Panc1 (cell line): ENCODE measurements around the gene LRIT1. TPM values are rescaled to one million over a fixed set of nuclear protein-coding genes. Genes with fewer than 3 reads are reported as not detected.

Experiments
- ATAC-seq: fragments of 200-7000 bp; cut with Tn5 transposase; 2 replicates; pipeline ENCODE4 v1.9.1; 2020; ENCODE audit warnings: mild to moderate bottlenecking, moderate library complexity
- BruUV-seq: library from RNA; stranded (reverse); fragments of 400-500 nt; replicated peaks from 2 replicates; lab custom pipeline; 2021; lab: Mats Ljungman, UMichigan
- CTCF ChIA-PET: fragments of 300-600 bp; sonication (Branson Sonifier 250); formaldehyde crosslinking; loops from one replicate; lab custom pipeline; 2022; ENCODE audit warnings: antibody characterized with exemption; lab: Charles Lee
- POLR2A ChIA-PET: fragments of 300-600 bp; sonication (Branson Sonifier 250); formaldehyde crosslinking; loops from one replicate; lab custom pipeline; 2022; ENCODE audit warnings: antibody characterized with exemption; lab: Charles Lee
- DNase-seq: peaks from one replicate; pipeline ENCODE4 v3.0.0-alpha.2; 2010; ENCODE audit warnings: low read depth, low spot score
- H3K27ac ChIP-seq: 2 replicates; pipeline ENCODE4 v1.5.1; 2011; ENCODE audit warnings: mild to moderate bottlenecking, low read length, inconsistent platforms
- H3K27me3 ChIP-seq: fragments of 200-500 bp; sonication (Bioruptor generic); 2 replicates; pipeline ENCODE4 v1.6.0; 2014; ENCODE audit warnings: low read length, inconsistent platforms; ENCODE audit not compliant: control insufficient read depth, insufficient read depth
- H3K36me3 ChIP-seq: fragments of 200-500 bp; sonication (Bioruptor generic); 2 replicates; pipeline ENCODE4 v1.5.1; 2014; ENCODE audit warnings: inconsistent platforms, mild to moderate bottlenecking, low read length, moderate library complexity; ENCODE audit not compliant: control insufficient read depth, insufficient read depth
- H3K4me1 ChIP-seq: 2 replicates; pipeline ENCODE4 v1.5.1; 2011; ENCODE audit warnings: inconsistent platforms, mild to moderate bottlenecking, low read length, moderate library complexity; ENCODE audit not compliant: control insufficient read depth, insufficient read depth
- H3K4me3 ChIP-seq, 2 experiments: 2 replicates each; pipeline ENCODE4 v1.5.1; 2011 to 2012; ENCODE audit warnings: low read depth in 2 of 2, low read length in 2 of 2, mild to moderate bottlenecking in 2 of 2, inconsistent platforms in 1 of 2, moderate library complexity in 1 of 2
- H3K9me3 ChIP-seq: fragments of 200-500 bp; sonication (Bioruptor generic); 2 replicates; pipeline ENCODE4 v1.5.1; 2014; ENCODE audit warnings: low read depth, mild to moderate bottlenecking, inconsistent platforms, low read length, moderate library complexity; ENCODE audit not compliant: control insufficient read depth, insufficient read depth
- POLR2AphosphoS5 ChIP-seq: IDR thresholded peaks from 2 replicates; pipeline ENCODE4 v1.6.1; 2012; ENCODE audit warnings: mild to moderate bottlenecking, low read depth, low read length, moderate library complexity
- SIN3A ChIP-seq: IDR thresholded peaks from 2 replicates; pipeline ENCODE4 v1.6.1; 2012; ENCODE audit warnings: low read depth, mild to moderate bottlenecking, low read length, moderate library complexity, borderline replicate concordance; ENCODE audit not compliant: insufficient read depth
- TCF7L2 ChIP-seq: IDR thresholded peaks from 2 replicates; pipeline ENCODE4 v1.6.1; 2011; ENCODE audit warnings: mild to moderate bottlenecking, low read depth, low read length, inconsistent platforms
- in situ Hi-C: cut with HindIII; loops from 2 replicates; pipeline ENCODE4 v1.10.0; 2016; ENCODE audit warnings: low sequenced_read_pairs, low pct_unique_long_range_greater_than_20kb
- intact Hi-C: fragments of 100-400 bp; cut with micrococcal nuclease; formaldehyde crosslinking; loops from one replicate; pipeline ENCODE4 v1.10.0; 2022; ENCODE audit not compliant: unreplicated experiment
- total RNA-seq: library from RNA; stranded (reverse); gene quantifications from one replicate; pipeline ENCODE4 v1.2.1, GENCODE V29; 2021; ENCODE audit not compliant: unreplicated experiment
- TF ChIP-seq, protein P1 (sequence below), 2 experiments: IDR thresholded peaks; 2 replicates each; pipeline ENCODE4 v1.6.1; 2011 to 2012; ENCODE audit warnings: low read depth in 2 of 2, control low read depth in 1 of 2, low read length in 1 of 2, mild to moderate bottlenecking in 1 of 2, moderate library complexity in 1 of 2; ENCODE audit not compliant: insufficient read depth in 1 of 2
- TF ChIP-seq, protein P2 (sequence below): fragments of 450-650 bp; IDR thresholded peaks from 2 replicates; pipeline ENCODE4 v1.5.1; 2017; ENCODE audit warnings: mild to moderate bottlenecking

LRIT1 gene
- total RNA-seq, 1 experiment from 2014 or later, result not detected

DNA sequence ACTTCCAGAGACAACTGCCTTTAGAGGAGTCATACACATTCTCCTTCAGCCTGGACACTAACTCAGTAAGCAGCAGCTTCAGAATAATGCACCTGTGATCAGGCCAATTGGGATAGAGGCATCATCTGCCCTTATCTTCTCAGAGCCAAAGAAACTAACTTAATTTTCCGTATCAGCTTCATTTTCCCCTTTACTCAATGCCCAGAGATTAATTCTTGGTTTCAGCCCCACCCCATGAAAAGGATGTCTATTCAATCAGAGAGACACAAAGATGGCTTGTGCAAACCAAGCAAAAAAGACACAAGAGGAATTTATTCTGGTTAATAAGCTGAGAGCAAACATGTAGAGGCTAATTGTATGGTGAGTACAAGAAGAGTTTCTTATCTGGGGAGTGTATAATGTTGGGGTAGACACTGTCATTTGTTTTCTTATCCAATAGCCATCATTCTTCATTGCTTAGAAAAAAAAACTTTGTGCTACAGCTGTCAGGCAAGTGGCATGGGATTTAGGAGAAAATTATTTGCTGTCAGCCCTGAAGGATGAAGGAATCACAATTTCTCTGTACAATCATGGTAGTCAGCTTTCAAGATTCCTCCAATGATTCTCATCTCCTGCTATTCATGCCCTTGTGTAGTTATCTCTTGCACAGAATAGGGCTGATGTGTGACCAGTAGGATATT, 48.3 kb upstream of the LRIT1 start:
- POLR2A ChIA-PET, result no interaction called here
- ATAC-seq, result no peak
- no TSS peak for BruUV-seq
- CTCF ChIA-PET, result no interaction called here
- Histone ChIP-seq H3K4me1 (no peaks in the 10 kb centered on the region), H3K27ac (no peak overlapping the region), H3K4me3 (no peak overlapping the region), H3K9me3 (no peaks in the 10 kb centered on the region), H3K36me3 (no peaks in the 10 kb centered on the region), H3K27me3 (peaks cover 11% of the 10 kb centered on the region)
- intact Hi-C loops (no loop called here), in situ Hi-C loops (no loop called here)
- no peak for DNase-seq
- TF ChIP-seq TCF7L2 (no peak), POLR2AphosphoS5 (no peak), SIN3A (no peak)
- TF ChIP-seq, protein P1, sequence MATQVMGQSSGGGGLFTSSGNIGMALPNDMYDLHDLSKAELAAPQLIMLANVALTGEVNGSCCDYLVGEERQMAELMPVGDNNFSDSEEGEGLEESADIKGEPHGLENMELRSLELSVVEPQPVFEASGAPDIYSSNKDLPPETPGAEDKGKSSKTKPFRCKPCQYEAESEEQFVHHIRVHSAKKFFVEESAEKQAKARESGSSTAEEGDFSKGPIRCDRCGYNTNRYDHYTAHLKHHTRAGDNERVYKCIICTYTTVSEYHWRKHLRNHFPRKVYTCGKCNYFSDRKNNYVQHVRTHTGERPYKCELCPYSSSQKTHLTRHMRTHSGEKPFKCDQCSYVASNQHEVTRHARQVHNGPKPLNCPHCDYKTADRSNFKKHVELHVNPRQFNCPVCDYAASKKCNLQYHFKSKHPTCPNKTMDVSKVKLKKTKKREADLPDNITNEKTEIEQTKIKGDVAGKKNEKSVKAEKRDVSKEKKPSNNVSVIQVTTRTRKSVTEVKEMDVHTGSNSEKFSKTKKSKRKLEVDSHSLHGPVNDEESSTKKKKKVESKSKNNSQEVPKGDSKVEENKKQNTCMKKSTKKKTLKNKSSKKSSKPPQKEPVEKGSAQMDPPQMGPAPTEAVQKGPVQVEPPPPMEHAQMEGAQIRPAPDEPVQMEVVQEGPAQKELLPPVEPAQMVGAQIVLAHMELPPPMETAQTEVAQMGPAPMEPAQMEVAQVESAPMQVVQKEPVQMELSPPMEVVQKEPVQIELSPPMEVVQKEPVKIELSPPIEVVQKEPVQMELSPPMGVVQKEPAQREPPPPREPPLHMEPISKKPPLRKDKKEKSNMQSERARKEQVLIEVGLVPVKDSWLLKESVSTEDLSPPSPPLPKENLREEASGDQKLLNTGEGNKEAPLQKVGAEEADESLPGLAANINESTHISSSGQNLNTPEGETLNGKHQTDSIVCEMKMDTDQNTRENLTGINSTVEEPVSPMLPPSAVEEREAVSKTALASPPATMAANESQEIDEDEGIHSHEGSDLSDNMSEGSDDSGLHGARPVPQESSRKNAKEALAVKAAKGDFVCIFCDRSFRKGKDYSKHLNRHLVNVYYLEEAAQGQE (IDR thresholded peaks at IDR 0.05; ENCODE audit: insufficient read depth in 1 of 2, low read depth in 2 of 2, low read length in 1 of 2), result no peak
- TF ChIP-seq, protein P2, sequence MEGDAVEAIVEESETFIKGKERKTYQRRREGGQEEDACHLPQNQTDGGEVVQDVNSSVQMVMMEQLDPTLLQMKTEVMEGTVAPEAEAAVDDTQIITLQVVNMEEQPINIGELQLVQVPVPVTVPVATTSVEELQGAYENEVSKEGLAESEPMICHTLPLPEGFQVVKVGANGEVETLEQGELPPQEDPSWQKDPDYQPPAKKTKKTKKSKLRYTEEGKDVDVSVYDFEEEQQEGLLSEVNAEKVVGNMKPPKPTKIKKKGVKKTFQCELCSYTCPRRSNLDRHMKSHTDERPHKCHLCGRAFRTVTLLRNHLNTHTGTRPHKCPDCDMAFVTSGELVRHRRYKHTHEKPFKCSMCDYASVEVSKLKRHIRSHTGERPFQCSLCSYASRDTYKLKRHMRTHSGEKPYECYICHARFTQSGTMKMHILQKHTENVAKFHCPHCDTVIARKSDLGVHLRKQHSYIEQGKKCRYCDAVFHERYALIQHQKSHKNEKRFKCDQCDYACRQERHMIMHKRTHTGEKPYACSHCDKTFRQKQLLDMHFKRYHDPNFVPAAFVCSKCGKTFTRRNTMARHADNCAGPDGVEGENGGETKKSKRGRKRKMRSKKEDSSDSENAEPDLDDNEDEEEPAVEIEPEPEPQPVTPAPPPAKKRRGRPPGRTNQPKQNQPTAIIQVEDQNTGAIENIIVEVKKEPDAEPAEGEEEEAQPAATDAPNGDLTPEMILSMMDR, result no peak

DNA sequence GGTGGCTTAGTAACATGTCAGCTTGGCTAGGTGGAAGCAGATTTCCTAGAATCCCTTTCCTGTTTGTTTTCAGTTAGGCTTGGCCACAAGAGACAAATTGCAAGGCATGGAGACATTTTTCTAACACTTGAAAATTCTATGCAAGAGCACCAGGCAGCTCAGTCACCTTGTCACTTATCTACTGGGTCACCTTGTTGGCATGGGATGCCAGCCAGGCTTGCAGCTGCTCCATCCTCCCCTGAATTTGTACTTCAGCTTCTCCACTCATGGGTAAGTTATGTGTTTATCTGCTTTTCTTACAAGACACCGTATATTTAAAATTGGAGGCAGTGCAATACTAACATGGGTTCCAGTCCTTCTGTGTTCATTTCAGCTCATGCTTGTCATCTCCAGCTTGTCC, 46.8 kb upstream of the LRIT1 start:
- Histone ChIP-seq H3K4me1 (no peaks in the 10 kb centered on the region), H3K4me3 (no peak overlapping the region), H3K27me3 (peaks cover 11% of the 10 kb centered on the region), H3K9me3 (no peaks in the 10 kb centered on the region), H3K27ac (no peak overlapping the region), H3K36me3 (no peaks in the 10 kb centered on the region)
- ATAC-seq (no peak), DNase-seq (no peak)
- in situ Hi-C loops, result no loop called here
- intact Hi-C loops, result no loop called here
- ChIA-PET POLR2A (no interaction called here), CTCF (no interaction called here)
- no TSS peak for BruUV-seq
- TF ChIP-seq, protein P1 (IDR thresholded peaks at IDR 0.05; ENCODE audit: insufficient read depth in 1 of 2, low read depth in 2 of 2, low read length in 1 of 2), result no peak
- TF ChIP-seq TCF7L2, result no peak
- TF ChIP-seq, protein P2, result no peak
- no peak for TF ChIP-seq POLR2AphosphoS5
- TF ChIP-seq SIN3A, result no peak
